Stimulated activated CD4-positive, alpha-beta T cell treated with anti-CD3 and anti-CD28 coated beads, Interleukin-15, amount 100 ng/mL, for 24 hours (primary cell): Measurements from ENCODE around the gene POLR3F.
A peak's percentile ranks its signal among the peaks of the same experiment; 100 is the strongest.
"Not testable (repeated sequence)": the region's sequence is repeated elsewhere in the genome, so short reads cannot be mapped to it uniquely, and the experiment has no call there.

Experiments used
- DNase-seq: peaks from one replicate; pipeline ENCODE4 v3.0.0-alpha.2; 2020

The POLR3F gene

GRCh38 chr20:18507218-18508191 is 40.3 kb downstream of the POLR3F start, which contains the start of gene SEC23B:
Gene SEC23B (plus strand): TSS chr20:18507940. CDS start chr20:18510836, 2,896 bp downstream.
- DNase-seq = peak; percentile 98

- no peak for DNase-seq
Observed at GRCh38 chr20:18511571-18511970, 44.4 kb downstream of the POLR3F start.

- DNase-seq = no peak
Observed at GRCh38 chr20:18513208-18513607, 46.0 kb downstream of the POLR3F start.

GRCh38 chr20:18514127-18514526 is 46.9 kb downstream of the POLR3F start:
- no peak for DNase-seq

- DNase-seq = no peak
Observed at GRCh38 chr20:18515973-18516372, 48.8 kb downstream of the POLR3F start.

GRCh38 chr20:18522066-18522465 is 54.9 kb downstream of the POLR3F start:
- DNase-seq = not testable (repeated sequence)

- no peak for DNase-seq
Observed at GRCh38 chr20:18523066-18523465, 55.9 kb downstream of the POLR3F start.

GRCh38 chr20:18524646-18525045 is 57.5 kb downstream of the POLR3F start:
- DNase-seq = no peak

GRCh38 chr20:18526761-18527160 is 59.6 kb downstream of the POLR3F start:
- DNase-seq = not testable (repeated sequence)

- DNase-seq = no peak
Observed at GRCh38 chr20:18527339-18527738, 60.1 kb downstream of the POLR3F start.

GRCh38 chr20:18527836-18528235 is 60.6 kb downstream of the POLR3F start:
- DNase-seq = no peak

GRCh38 chr20:18529041-18529440 is 61.9 kb downstream of the POLR3F start:
- no peak for DNase-seq

- DNase-seq = no peak
Observed at GRCh38 chr20:18532626-18533025, 65.4 kb downstream of the POLR3F start.

- DNase-seq = no peak
Observed at GRCh38 chr20:18533491-18533890, 66.3 kb downstream of the POLR3F start.

- DNase-seq = no peak
Observed at GRCh38 chr20:18533978-18534644, 66.9 kb downstream of the POLR3F start.
